ENCODE results near the gene SOBP.
A peak's percentile ranks its signal among the peaks of the same experiment; 100 is the strongest.

Gene SOBP

DNA sequence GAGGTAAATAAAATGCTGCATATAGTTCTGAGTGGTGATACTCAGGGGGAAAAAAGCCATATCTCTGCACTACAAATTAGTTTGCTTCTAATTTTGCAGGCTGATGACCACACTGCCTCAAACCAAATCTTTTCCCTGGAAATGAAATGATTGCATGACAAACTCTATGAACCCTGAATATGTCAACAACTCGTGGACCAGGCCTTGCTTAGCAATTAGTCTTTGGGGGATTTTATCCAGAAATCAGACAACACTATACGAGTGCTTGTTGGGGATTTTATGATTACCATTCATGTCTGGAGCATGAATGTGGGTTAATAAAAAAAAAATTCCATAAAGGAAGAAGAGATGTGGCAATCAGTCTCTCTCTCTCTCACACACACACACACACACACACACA, 42.0 kb downstream of the SOBP start:
- Mint-ChIP-seq H3K4me3 (no peak overlapping the region), H3K4me1 (peaks cover 39% of the 10 kb centered on the region), H3K9me3 (no peaks in the 10 kb centered on the region), H3K27me3 (ENCODE audit: low read depth) (no peaks in the 10 kb centered on the region), H3K36me3 (ENCODE audit: low read depth) (peaks cover 18% of the 10 kb centered on the region), H3K27ac (no peak overlapping the region)
- TF ChIP-seq, protein P1, sequence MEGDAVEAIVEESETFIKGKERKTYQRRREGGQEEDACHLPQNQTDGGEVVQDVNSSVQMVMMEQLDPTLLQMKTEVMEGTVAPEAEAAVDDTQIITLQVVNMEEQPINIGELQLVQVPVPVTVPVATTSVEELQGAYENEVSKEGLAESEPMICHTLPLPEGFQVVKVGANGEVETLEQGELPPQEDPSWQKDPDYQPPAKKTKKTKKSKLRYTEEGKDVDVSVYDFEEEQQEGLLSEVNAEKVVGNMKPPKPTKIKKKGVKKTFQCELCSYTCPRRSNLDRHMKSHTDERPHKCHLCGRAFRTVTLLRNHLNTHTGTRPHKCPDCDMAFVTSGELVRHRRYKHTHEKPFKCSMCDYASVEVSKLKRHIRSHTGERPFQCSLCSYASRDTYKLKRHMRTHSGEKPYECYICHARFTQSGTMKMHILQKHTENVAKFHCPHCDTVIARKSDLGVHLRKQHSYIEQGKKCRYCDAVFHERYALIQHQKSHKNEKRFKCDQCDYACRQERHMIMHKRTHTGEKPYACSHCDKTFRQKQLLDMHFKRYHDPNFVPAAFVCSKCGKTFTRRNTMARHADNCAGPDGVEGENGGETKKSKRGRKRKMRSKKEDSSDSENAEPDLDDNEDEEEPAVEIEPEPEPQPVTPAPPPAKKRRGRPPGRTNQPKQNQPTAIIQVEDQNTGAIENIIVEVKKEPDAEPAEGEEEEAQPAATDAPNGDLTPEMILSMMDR (IDR thresholded peaks at IDR 0.05; ENCODE audit: unreplicated experiment in 3 of 3): no peak

DNA sequence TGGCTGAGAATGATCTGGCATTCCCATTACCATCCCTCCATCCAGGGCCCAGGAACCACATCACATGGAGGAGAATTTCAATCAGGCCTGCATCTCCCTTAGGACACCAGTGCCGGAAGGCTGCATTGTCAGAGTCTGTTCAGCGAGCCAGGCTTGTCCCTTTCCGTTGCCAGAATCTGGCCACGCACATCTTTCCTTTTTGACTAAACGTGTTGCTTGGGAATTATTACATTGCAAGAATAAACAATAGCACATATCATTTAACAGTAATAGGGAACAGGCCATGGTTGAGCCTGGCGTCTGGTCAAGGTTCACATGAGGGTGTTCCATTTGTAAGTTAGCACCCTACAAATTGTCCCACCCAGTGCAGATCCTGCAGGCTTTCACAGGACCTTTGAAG, 42.8 kb downstream of the SOBP start:
- Mint-ChIP-seq H3K36me3 (ENCODE audit: low read depth) (peaks cover 18% of the 10 kb centered on the region), H3K9me3 (no peaks in the 10 kb centered on the region), H3K4me1 (peaks cover 39% of the 10 kb centered on the region), H3K27me3 (ENCODE audit: low read depth) (no peaks in the 10 kb centered on the region), H3K4me3 (no peak overlapping the region), H3K27ac (no peak overlapping the region)
- TF ChIP-seq, protein P1 (IDR thresholded peaks at IDR 0.05; ENCODE audit: unreplicated experiment in 3 of 3): no peak

DNA sequence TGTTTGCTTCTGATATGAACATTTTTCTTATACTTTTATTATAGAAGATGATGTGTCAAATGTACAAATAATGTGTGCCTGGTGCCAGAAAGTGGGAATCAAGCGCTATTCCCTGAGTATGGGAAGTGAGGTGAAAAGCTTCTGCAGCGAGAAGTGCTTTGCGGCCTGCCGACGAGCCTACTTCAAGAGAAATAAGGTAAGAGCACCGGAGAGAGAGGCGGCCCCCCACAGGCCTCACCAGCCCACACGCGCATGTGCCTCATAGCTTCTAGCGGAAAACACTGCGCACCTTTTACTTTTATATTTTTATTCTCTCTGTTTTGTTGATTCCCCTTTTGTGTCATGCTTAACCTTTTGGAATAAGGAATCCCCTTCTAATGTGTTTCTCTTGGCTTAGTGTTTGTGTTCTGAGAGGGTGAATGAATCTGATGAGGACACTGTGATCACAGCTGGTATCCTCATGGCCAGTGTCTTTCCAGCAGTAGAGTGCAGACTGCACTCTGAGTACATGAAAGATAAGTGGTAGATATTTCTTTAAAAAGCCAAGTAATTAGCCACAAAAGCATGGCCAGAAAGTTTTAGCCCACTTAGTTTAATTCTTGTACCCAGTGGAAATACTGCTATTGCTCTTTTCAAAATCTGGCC, 43.6 kb downstream of the SOBP start:
- Mint-ChIP-seq H3K4me3 (no peak overlapping the region), H3K27ac (no peak overlapping the region), H3K27me3 (ENCODE audit: low read depth) (no peaks in the 10 kb centered on the region), H3K36me3 (ENCODE audit: low read depth) (peaks cover 18% of the 10 kb centered on the region), H3K9me3 (no peaks in the 10 kb centered on the region), H3K4me1 (peaks cover 36% of the 10 kb centered on the region)
- TF ChIP-seq, protein P1 (IDR thresholded peaks at IDR 0.05; ENCODE audit: unreplicated experiment in 3 of 3): no peak

DNA sequence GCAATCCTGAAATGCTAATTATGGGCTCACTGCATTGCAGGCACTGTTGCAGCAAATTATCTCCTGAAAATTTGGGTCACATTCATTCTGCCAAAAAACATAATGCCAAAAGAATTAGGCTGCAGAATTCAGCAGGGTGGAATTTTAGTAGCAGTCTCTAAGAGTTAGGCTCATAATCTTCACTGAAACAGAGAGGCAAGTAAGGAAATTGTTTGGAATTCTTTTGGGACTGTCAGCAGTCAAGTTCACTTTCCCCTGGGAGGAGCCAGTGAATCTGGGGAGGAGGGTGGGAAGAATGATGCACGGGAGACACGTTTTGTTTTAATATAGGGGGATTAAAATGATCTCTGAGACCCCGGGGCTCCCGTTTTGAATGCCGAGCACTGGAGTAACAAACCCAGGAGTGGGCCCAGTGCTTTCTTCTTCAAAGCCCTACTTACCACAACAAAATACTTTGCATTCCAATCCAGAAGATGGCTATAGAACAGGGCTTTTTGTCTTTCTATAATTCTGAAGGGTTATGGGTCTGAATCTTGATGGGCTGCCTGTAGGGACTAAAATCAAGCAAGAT, 44.7 kb downstream of the SOBP start:
- Mint-ChIP-seq H3K36me3 (ENCODE audit: low read depth) (peaks cover 18% of the 10 kb centered on the region), H3K27me3 (ENCODE audit: low read depth) (no peaks in the 10 kb centered on the region), H3K4me3 (no peak overlapping the region), H3K4me1 (peaks cover 47% of the 10 kb centered on the region), H3K9me3 (no peaks in the 10 kb centered on the region), H3K27ac (peak overlapping the region in 2 of 3 experiments; percentile 35 to 38)
- TF ChIP-seq, protein P1 (IDR thresholded peaks at IDR 0.05; ENCODE audit: unreplicated experiment in 3 of 3): no peak

DNA sequence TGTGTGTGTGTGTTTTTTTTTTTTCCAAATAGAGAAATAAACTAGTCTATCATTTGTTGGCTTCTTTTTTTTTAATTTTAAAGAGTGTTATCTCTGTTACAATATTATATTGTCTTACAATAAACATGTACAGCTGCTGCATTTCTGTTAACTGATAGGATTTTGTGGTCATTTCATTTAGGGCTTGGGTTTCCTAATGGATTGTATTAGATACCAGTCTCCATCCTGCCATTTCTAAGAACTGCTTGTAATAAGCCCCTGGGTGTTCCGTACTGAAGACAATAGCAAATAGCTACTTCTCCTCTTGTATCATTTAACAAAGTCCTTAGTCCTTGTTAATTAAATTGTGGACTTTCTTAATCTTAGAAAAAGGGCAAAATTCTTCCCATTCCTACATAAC, 45.7 kb downstream of the SOBP start:
- TF ChIP-seq, protein P1 (IDR thresholded peaks at IDR 0.05; ENCODE audit: unreplicated experiment in 3 of 3): no peak
- peaks cover 18% of the 10 kb centered on the region for H3K36me3 Mint-ChIP-seq (ENCODE audit: low read depth)
- H3K4me1 Mint-ChIP-seq: peaks cover 56% of the 10 kb centered on the region
- H3K9me3 Mint-ChIP-seq: no peaks in the 10 kb centered on the region
- H3K4me3 Mint-ChIP-seq: no peak overlapping the region
- no peaks in the 10 kb centered on the region for H3K27me3 Mint-ChIP-seq (ENCODE audit: low read depth)
- H3K27ac Mint-ChIP-seq: no peak overlapping the region

Data from nephron (organoid).